HepG2 (cell line): ENCODE data around the gene BBS9. TPM values are rescaled to one million over a fixed set of nuclear protein-coding genes. Genes with fewer than 3 reads are reported as not detected.
A peak's percentile ranks its signal among the peaks of the same experiment; 100 is the strongest.

Source experiments
- ARNT ChIP-seq: fragments of 450-650 bp; IDR thresholded peaks from 2 replicates; pipeline ENCODE4 v1.6.1; 2017
- CTCF ChIP-seq: sonication (generic); formaldehyde crosslinking; IDR thresholded peaks from 2 replicates; pipeline ENCODE4 v1.5.0; 2020; ENCODE audit warnings: mild to moderate bottlenecking, missing genetic modification reagents, moderate library complexity
- GATAD2A ChIP-seq: IDR thresholded peaks from 2 replicates; pipeline ENCODE4 v1.6.1; 2016
- KAT8 ChIP-seq: IDR thresholded peaks from 2 replicates; pipeline ENCODE4 v1.6.1; 2016; ENCODE audit warnings: missing genetic modification reagents, missing compliant biosample characterization
- KLF6 ChIP-seq: IDR thresholded peaks from 2 replicates; pipeline ENCODE4 v1.8.0; 2016; ENCODE audit warnings: missing biosample characterization, missing genetic modification reagents
- NCOR1 ChIP-seq: fragments of 200-600 bp; sonication (generic); IDR thresholded peaks from 2 replicates; pipeline ENCODE4 v1.7.0; 2017; ENCODE audit warnings: antibody characterized with exemption, low read length, borderline replicate concordance
- PATZ1 ChIP-seq: sonication (generic); formaldehyde crosslinking; IDR thresholded peaks from 2 replicates; pipeline ENCODE4 v1.4.0; 2020; ENCODE audit warnings: missing genetic modification reagents
- PBX2 ChIP-seq: IDR thresholded peaks from 2 replicates; pipeline ENCODE4 v1.6.1; 2016; ENCODE audit warnings: control low read depth
- SMC3 ChIP-seq: IDR thresholded peaks from 2 replicates; pipeline ENCODE4 v1.6.1; 2011; ENCODE audit warnings: low read length, improper control_type of control experiment
- SOX5 ChIP-seq: IDR thresholded peaks from 2 replicates; pipeline ENCODE4 v1.6.1; 2016; ENCODE audit warnings: borderline replicate concordance
- ZFP41 ChIP-seq: sonication (generic); formaldehyde crosslinking; IDR thresholded peaks from 2 replicates; pipeline ENCODE4 v1.4.0; 2020; ENCODE audit warnings: mild to moderate bottlenecking, missing genetic modification reagents, borderline replicate concordance
- ZKSCAN1 ChIP-seq: fragments of 150-350 bp; IDR thresholded peaks from 2 replicates; pipeline ENCODE4 v1.6.1; 2014; ENCODE audit warnings: low read length
- ZNF292 ChIP-seq: sonication (generic); formaldehyde crosslinking; IDR thresholded peaks from 2 replicates; pipeline ENCODE4 v1.8.1; 2022; ENCODE audit warnings: mild to moderate bottlenecking, low read depth, missing genetic modification reagents, borderline replicate concordance
- ZNF326 ChIP-seq: sonication (generic); formaldehyde crosslinking; IDR thresholded peaks from 2 replicates; pipeline ENCODE4 v1.4.0; 2020; ENCODE audit warnings: missing genetic modification reagents, borderline replicate concordance
- ZNF367 ChIP-seq: sonication (generic); formaldehyde crosslinking; IDR thresholded peaks from 2 replicates; pipeline ENCODE4 v1.4.0; 2020; ENCODE audit warnings: missing genetic modification reagents, borderline replicate concordance
- ZNF550 ChIP-seq: sonication (generic); formaldehyde crosslinking; IDR thresholded peaks from 2 replicates; pipeline ENCODE4 v1.4.0; 2020; ENCODE audit warnings: mild to moderate bottlenecking, missing genetic modification reagents, borderline replicate concordance
- ZNF605 ChIP-seq: sonication (generic); formaldehyde crosslinking; IDR thresholded peaks from 2 replicates; pipeline ENCODE4 v1.8.0; 2022; ENCODE audit warnings: mild to moderate bottlenecking, missing genetic modification reagents
- polyA plus RNA-seq, 8 experiments: library from polyadenylated mRNA; depleted of rRNA in 3 of 8; stranded (reverse) in 7 of 8; unstranded in 1 of 8; fragments of >200 nt; fragmentation: Illumina TruSeq in 4 of 8; extraction: Trizol in 4 of 8; gene quantifications; 2 replicates each; pipeline versions ENCODE4 v1.2.1 to v1.2.3, GENCODE V29; 2011 to 2016; ENCODE audit warnings: low read depth in 4 of 8, missing spikeins in 1 of 8, mixed read lengths in 1 of 8; ENCODE audit not compliant: insufficient read depth in 1 of 8
- total RNA-seq, 5 experiments: library from RNA; depleted of rRNA; stranded (reverse); fragments of >200 nt; fragmentation: Illumina TruSeq; extraction: Trizol; gene quantifications; 2 replicates each; pipeline ENCODE4 v1.2.3, GENCODE V29; 2016; ENCODE audit warnings: low read depth in 1 of 5

Gene BBS9
- total and polyA plus RNA-seq, 2 of the 13 experiments (the other 11 are each of a cell fraction or from before 2014, with no cell fraction given) = 5.1 to 7.8 TPM

GRCh38 chr7:33185786-33186185 lies 56.4 kb downstream of the BBS9 start (continued):
- TF ChIP-seq GATAD2A (CRISPR knock-in tag) (no peak), ZNF326 (no peak), PATZ1 (CRISPR knock-in tag) (no peak), SOX5 (CRISPR knock-in tag) (peak; percentile 24; the same call in 1 of the 2 replicates), KAT8 (CRISPR knock-in tag) (0 out of 2 replicates have a peak, but pooled peaks have one; percentile 22), SMC3 (peak; percentile 82; the same call in 1 of the 2 replicates), NCOR1 (no peak), PBX2 (CRISPR knock-in tag) (no peak), KLF6 (CRISPR knock-in tag) (no peak), CTCF (CRISPR knock-in tag) (peak; percentile 84), ZNF367 (no peak), ZNF605 (CRISPR knock-in tag) (no peak), ZNF550 (CRISPR knock-in tag) (no peak), ZKSCAN1 (no peak), ZNF292 (CRISPR knock-in tag) (no peak), ZFP41 (CRISPR knock-in tag) (no peak), ARNT (no peak)
